ENCODE measurements around the gene CHRD. TPM values are rescaled to one million over a fixed set of nuclear protein-coding genes. Genes with fewer than 3 reads are reported as not detected.

CHRD gene
- total and polyA plus RNA-seq, 9 of the 15 experiments (the other 6 are each of a cell fraction or from before 2014, with no cell fraction given) = 0.11 to 1.3 (median 0.59) TPM; not detected in 3

- TF ChIP-seq MYNN (IDR thresholded peaks at IDR 0.05) = peak; percentile 54; the same call in 1 of the 2 replicates
- no peak for TF ChIP-seq MYNN (CRISPR knock-in tag; IDR thresholded peaks at IDR 0.05)
- TF ChIP-seq ZNF586 (CRISPR knock-in tag; conservative IDR thresholded peaks at IDR 0.05) = no peak
- TF ChIP-seq ZNF408 (CRISPR knock-in tag; IDR thresholded peaks at IDR 0.05; ENCODE audit: low read depth) = no peak
- 0 out of 2 replicates have a peak, but pooled peaks have one; percentile 38 for TF ChIP-seq ZBTB17 (CRISPR knock-in tag; IDR thresholded peaks at IDR 0.05)
- no peak for TF ChIP-seq RBM25 (IDR thresholded peaks at IDR 0.05; ENCODE audit: low read depth, low read length, severe bottlenecking)
- peak; percentile 80 to 85 for TF ChIP-seq MAZ (CRISPR knock-in tag; conservative IDR thresholded peaks at IDR 0.05 in 1 of 2, IDR thresholded peaks at IDR 0.05 in 1 of 2)
- TF ChIP-seq ILK (tag; IDR thresholded peaks at IDR 0.05; ENCODE audit: borderline replicate concordance, low read depth) = no peak
- TF ChIP-seq RBM22 (IDR thresholded peaks at IDR 0.05; ENCODE audit: low read depth, low read length, poor library complexity, severe bottlenecking) = peak; percentile 99
- no peak for TF ChIP-seq KLF16 (IDR thresholded peaks at IDR 0.05)
- no peak for TF ChIP-seq ZBTB34 (CRISPR knock-in tag; IDR thresholded peaks at IDR 0.05)
- TF ChIP-seq ZNF778 (CRISPR knock-in tag; IDR thresholded peaks at IDR 0.05) = no peak
- peak in 1 of 2 experiments; percentile 21; a peak in 1 of 4 replicates for TF ChIP-seq SIN3A (IDR thresholded peaks at IDR 0.05; ENCODE audit: borderline replicate concordance in 2 of 2, control insufficient read depth in 1 of 2, low read depth in 2 of 2, low read length in 2 of 2)
- no peak; the same call in 1 of the 2 replicates for TF ChIP-seq CAMTA2 (CRISPR knock-in tag; conservative IDR thresholded peaks at IDR 0.05)
- TF ChIP-seq ZKSCAN8 (CRISPR knock-in tag; IDR thresholded peaks at IDR 0.05) = no peak
- no peak for TF ChIP-seq NR1H2 (CRISPR knock-in tag; IDR thresholded peaks at IDR 0.05)
- TF ChIP-seq ZNF740 (CRISPR knock-in tag; IDR thresholded peaks at IDR 0.05) = 0 out of 2 replicates have a peak, but pooled peaks have one; percentile 9
- TF ChIP-seq ZNF740 (tag; IDR thresholded peaks at IDR 0.05) = no peak
- TF ChIP-seq NCOA1 (IDR thresholded peaks at IDR 0.05; ENCODE audit: low read depth) = peak; percentile 84; the same call in 1 of the 2 replicates
- TF ChIP-seq ZNF592 (IDR thresholded peaks at IDR 0.05) = 0 out of 2 replicates have a peak, but pooled peaks have one; percentile 12
These were observed 44.0 kb upstream of the CHRD start (continued) for GRCh38 chr3:184335661-184336546.

Measured in K562 (cell line).